ENCODE measurements around the gene ZNF423.

DNA sequence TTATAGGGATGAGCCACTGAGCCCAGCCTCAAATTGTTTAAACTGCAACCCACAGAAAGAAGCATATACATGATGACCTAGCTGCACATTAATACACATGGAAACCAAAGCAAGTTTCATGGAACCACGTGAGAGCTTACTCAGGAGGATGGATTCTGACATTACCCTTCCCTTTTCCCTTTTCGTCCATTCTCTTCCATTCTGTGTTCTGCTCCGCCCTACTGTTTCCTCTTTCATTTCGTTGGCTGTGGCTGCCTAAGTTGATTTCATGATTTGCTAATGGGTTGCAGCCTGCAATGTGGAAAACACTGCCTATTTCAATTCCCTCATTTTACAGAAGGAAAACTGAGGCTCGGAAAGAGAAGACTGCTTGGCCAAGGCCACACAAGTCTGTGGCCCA lies 305.8 kb downstream of the ZNF423 start:
- TF ChIP-seq, protein P1, sequence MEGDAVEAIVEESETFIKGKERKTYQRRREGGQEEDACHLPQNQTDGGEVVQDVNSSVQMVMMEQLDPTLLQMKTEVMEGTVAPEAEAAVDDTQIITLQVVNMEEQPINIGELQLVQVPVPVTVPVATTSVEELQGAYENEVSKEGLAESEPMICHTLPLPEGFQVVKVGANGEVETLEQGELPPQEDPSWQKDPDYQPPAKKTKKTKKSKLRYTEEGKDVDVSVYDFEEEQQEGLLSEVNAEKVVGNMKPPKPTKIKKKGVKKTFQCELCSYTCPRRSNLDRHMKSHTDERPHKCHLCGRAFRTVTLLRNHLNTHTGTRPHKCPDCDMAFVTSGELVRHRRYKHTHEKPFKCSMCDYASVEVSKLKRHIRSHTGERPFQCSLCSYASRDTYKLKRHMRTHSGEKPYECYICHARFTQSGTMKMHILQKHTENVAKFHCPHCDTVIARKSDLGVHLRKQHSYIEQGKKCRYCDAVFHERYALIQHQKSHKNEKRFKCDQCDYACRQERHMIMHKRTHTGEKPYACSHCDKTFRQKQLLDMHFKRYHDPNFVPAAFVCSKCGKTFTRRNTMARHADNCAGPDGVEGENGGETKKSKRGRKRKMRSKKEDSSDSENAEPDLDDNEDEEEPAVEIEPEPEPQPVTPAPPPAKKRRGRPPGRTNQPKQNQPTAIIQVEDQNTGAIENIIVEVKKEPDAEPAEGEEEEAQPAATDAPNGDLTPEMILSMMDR (IDR thresholded peaks at IDR 0.05), result no peak
- no peak for TF ChIP-seq POLR2A (IDR thresholded peaks at IDR 0.05)
